Spleen (tissue), 7 donors: ENCODE measurements around the gene RAMP1.

Experiments used
- CTCF ChIP-seq, 11 experiments: fragments of 200-600 bp in 7 of 11; fragments of 450-650 bp in 4 of 11; sonication (generic) in 4 of 11; IDR thresholded peaks in 8 of 11; conservative IDR thresholded peaks in 3 of 11; 1 replicate in 7 of 11; 2 replicates in 4 of 11; pipeline versions ENCODE4 v1.4.0 to v1.8.0; 2016 to 2021; ENCODE audit warnings: antibody characterized with exemption in 11 of 11, inconsistent platforms in 4 of 11, mild to moderate bottlenecking in 1 of 11
- POLR2A ChIP-seq, 3 donors: fragments of 450-650 bp; IDR thresholded peaks; one replicate each; pipeline ENCODE4 v1.5.1; 2017; ENCODE audit warnings: antibody characterized with exemption in 3 of 3, mild to moderate bottlenecking in 1 of 3
- donor health status: DM: no; HTN: no; CAD: no; lungs with moderate emphysema.
- donor health status: DM: no; HTN: no; CAD: no.
- donor health status: DM: no; HTN: no; CAD: no.

- no peak for TF ChIP-seq CTCF (IDR thresholded peaks at IDR 0.05 in 8 of 11, conservative IDR thresholded peaks at IDR 0.05 in 3 of 11)
- TF ChIP-seq POLR2A (IDR thresholded peaks at IDR 0.05): no peak
Measured at GRCh38 chr2:237951878-237952277, 92.5 kb downstream of the RAMP1 start.
